Neural progenitor cell (in vitro differentiated cells): Measurements from ENCODE around the gene HSF2.

ENCODE experiments used
- CTCF ChIP-seq: fragments of 200-600 bp; sonication (generic); IDR thresholded peaks from 2 replicates; pipeline ENCODE4 v1.5.1; 2017; ENCODE audit warnings: antibody characterized with exemption, mild to moderate bottlenecking
- EZH2 ChIP-seq: fragments of 200-600 bp; sonication (generic); IDR thresholded peaks from 2 replicates; pipeline ENCODE4 v1.6.1; 2017; ENCODE audit warnings: antibody characterized with exemption, mild to moderate bottlenecking, moderate library complexity
- EZH2phosphoT487 ChIP-seq: fragments of 200-600 bp; sonication (generic); IDR thresholded peaks from 2 replicates; pipeline ENCODE4 v1.6.1; 2017; ENCODE audit warnings: antibody characterized with exemption

- no peak for TF ChIP-seq EZH2phosphoT487
- TF ChIP-seq CTCF: no peak
- TF ChIP-seq EZH2: no peak
Observed at GRCh38 chr6:122472022-122472340, 72.5 kb downstream of the HSF2 start.
